Left ventricle myocardium inferior (tissue), 1 donor: Measurements from ENCODE around the gene PRDX5. TPM values are rescaled to one million over a fixed set of nuclear protein-coding genes. Genes with fewer than 3 reads are reported as not detected.

Source experiments
- DNase-seq: peaks from one replicate; pipeline ENCODE4 v3.0.0-alpha.2; 2020
- H3K27ac ChIP-seq: fragments of 200-600 bp; replicated peaks from 2 replicates; pipeline ENCODE4 v1.8.0; 2021
- H3K27me3 ChIP-seq: fragments of 200-600 bp; 2 replicates; pipeline ENCODE4 v1.8.0; 2021; ENCODE audit warnings: low read depth
- H3K36me3 ChIP-seq: fragments of 200-600 bp; 2 replicates; pipeline ENCODE4 v1.8.0; 2021
- H3K4me1 ChIP-seq: fragments of 200-600 bp; 2 replicates; pipeline ENCODE4 v1.8.0; 2021
- H3K4me3 ChIP-seq: fragments of 200-600 bp; 2 replicates; pipeline ENCODE4 v1.8.0; 2021; ENCODE audit warnings: mild to moderate bottlenecking, moderate library complexity
- H3K9me3 ChIP-seq: fragments of 200-600 bp; replicated peaks from 2 replicates; pipeline ENCODE4 v1.8.0; 2021
- intact Hi-C: fragments of 100-400 bp; cut with micrococcal nuclease; formaldehyde crosslinking; loops from one replicate; pipeline ENCODE4 v1.11.0; 2022
- total RNA-seq: library from RNA; stranded (reverse); fragmentation: NEBNext Ultra II Directional; extraction: Animal tissue kit (Norgen Biotek cat#: 25700); gene quantifications from one replicate; pipeline ENCODE4 v1.2.1, GENCODE V29; 2021
- TF ChIP-seq, protein P1 (sequence below): fragments of 200-600 bp; IDR thresholded peaks from 2 replicates; pipeline ENCODE4 v1.8.0; 2021; ENCODE audit warnings: antibody characterized with exemption, mild to moderate bottlenecking, borderline replicate concordance
- donor health status: DM: no; HTN: yes; CAD: no; lungs with severe emphysema.

PRDX5 gene
- total RNA-seq, 1 donor from 2014 or later: 321 TPM

DNA sequence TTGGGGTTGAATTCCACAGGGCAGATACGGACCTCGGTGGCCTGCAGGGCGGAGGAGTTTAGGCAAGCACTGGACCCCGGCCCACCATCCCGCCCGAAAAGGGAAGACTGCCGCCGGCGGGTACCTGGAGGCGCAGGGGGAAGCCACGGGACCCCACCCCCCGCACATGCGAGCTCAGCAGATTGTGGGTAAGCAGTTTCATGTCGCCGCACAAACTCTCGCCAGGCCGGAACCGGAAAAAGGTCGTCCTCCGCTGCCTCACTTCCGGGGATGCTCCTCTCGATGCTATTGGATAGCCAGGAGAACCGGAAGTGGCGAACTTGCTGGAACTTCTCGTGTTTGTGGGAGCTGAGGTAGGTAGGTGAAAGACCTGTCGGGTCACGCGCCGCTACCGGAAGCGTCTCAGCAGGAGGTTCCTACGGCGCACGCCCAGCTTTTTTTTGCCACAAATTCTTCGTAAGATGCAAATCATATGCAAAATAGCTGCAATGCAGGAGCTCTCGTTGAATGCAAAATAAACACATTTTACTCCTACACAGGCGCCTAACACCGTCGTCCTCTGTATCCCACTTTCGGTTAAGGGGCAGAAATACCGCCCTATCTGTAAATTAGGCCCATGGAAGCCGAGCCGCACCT, 478 bp upstream of the PRDX5 start, which contains the start of gene TRMT112:
Gene TRMT112, minus strand, starts transcription at position 235 of the 636 bp plus-strand sequence. Its CDS starts 33 bp downstream, at position 202.
- peak; percentile 94 for DNase-seq
- TF ChIP-seq, protein P1, sequence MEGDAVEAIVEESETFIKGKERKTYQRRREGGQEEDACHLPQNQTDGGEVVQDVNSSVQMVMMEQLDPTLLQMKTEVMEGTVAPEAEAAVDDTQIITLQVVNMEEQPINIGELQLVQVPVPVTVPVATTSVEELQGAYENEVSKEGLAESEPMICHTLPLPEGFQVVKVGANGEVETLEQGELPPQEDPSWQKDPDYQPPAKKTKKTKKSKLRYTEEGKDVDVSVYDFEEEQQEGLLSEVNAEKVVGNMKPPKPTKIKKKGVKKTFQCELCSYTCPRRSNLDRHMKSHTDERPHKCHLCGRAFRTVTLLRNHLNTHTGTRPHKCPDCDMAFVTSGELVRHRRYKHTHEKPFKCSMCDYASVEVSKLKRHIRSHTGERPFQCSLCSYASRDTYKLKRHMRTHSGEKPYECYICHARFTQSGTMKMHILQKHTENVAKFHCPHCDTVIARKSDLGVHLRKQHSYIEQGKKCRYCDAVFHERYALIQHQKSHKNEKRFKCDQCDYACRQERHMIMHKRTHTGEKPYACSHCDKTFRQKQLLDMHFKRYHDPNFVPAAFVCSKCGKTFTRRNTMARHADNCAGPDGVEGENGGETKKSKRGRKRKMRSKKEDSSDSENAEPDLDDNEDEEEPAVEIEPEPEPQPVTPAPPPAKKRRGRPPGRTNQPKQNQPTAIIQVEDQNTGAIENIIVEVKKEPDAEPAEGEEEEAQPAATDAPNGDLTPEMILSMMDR: no peak
- H3K9me3 ChIP-seq: no peaks in the 10 kb centered on the region
- peak within 1 kb of the TSS; percentile 82 for H3K4me3 ChIP-seq
- peaks cover 34% of the 10 kb centered on the region for H3K36me3 ChIP-seq
- no peaks in the 10 kb centered on the region for H3K27me3 ChIP-seq
- H3K27ac ChIP-seq: peak within 1 kb of the TSS; percentile 100
- intact Hi-C loops: no loop called here
- peaks cover 69% of the 10 kb centered on the region for H3K4me1 ChIP-seq

DNA sequence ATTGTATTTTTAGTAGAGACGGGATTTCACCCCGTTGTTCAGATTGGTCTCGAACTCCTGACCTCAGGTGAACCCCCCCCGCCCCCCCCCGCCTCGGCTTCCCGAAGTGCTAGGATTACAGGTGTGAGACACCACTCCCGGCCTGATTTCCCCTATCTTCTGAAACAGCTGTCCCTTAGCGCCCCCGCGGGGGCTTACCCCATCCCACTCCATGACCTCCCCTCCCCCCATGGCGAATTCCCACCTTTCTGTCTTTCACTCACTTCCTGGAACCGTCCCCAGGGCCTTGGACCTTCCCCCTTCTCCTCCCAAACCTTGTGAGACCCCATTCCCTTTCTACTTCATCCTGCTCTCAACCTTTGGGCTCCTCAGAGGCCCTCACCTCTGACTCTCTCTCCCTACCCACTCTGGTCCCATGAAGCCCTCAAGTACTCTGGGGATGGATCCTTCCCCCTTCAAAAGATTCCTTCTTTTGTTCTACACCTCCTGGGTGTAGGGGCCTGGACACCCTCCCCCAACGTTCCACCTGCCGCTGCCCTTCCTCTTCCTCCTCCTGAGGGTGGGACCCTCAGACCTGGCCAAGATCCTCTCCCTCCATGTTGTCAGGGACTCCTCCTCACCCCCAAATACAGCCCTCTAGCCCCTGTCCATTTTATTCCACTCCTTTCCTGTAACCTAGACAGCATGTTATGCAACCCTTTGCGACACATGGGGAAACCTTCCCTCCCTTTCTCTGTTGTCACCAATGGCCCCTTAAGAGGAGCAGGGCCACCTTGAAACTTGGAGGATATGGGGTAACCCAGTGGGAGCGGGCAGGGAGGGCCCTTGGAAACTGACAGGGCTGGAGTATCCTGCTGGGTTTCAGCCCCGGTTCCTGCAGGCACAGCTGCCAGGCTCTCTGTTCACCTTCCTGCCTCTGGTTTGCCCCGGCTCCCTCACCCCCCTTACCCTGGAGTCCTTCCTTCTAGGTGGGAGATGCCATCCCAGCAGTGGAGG, 1.1 kb downstream of the PRDX5 start:
- TF ChIP-seq, protein P1: no peak
- Histone ChIP-seq H3K4me1 (peaks cover 52% of the 10 kb centered on the region), H3K4me3 (peak overlapping the region; percentile 82), H3K27ac (peak overlapping the region; percentile 100), H3K27me3 (no peaks in the 10 kb centered on the region), H3K36me3 (peaks cover 38% of the 10 kb centered on the region), H3K9me3 (no peaks in the 10 kb centered on the region)
- no peak for DNase-seq
- intact Hi-C loops: no loop called here

- Histone ChIP-seq H3K36me3 (peaks cover 23% of the 10 kb centered on the region), H3K9me3 (no peaks in the 10 kb centered on the region), H3K4me3 (no peak overlapping the region), H3K27me3 (no peaks in the 10 kb centered on the region), H3K4me1 (peaks cover 37% of the 10 kb centered on the region), H3K27ac (no peak overlapping the region)
- intact Hi-C loops: no loop called here
- DNase-seq: no peak
- TF ChIP-seq, protein P1: no peak
Measured at GRCh38 chr11:64320556-64320955, 2.6 kb downstream of the PRDX5 start.

- Histone ChIP-seq H3K9me3 (no peaks in the 10 kb centered on the region), H3K4me1 (peaks cover 33% of the 10 kb centered on the region), H3K4me3 (no peak overlapping the region), H3K27me3 (no peaks in the 10 kb centered on the region), H3K36me3 (peaks cover 19% of the 10 kb centered on the region), H3K27ac (no peak overlapping the region)
- DNase-seq: no peak
- intact Hi-C loops: no loop called here
- TF ChIP-seq, protein P1: no peak
Measured at GRCh38 chr11:64321026-64321425, 3.1 kb downstream of the PRDX5 start.

- intact Hi-C loops: no loop called here
- H3K9me3 ChIP-seq: no peaks in the 10 kb centered on the region
- no peak overlapping the region for H3K27ac ChIP-seq
- TF ChIP-seq, protein P1: no peak
- no peaks in the 10 kb centered on the region for H3K27me3 ChIP-seq
- peaks cover 14% of the 10 kb centered on the region for H3K36me3 ChIP-seq
- DNase-seq: no peak
- H3K4me1 ChIP-seq: peaks cover 28% of the 10 kb centered on the region
- H3K4me3 ChIP-seq: no peak overlapping the region
Measured at GRCh38 chr11:64321533-64321932, 3.6 kb downstream of the PRDX5 start.
